ENCODE measurements around the gene ITPR3. TPM values are rescaled to one million over a fixed set of nuclear protein-coding genes. Genes with fewer than 3 reads are reported as not detected.

Gene ITPR3
- total and polyA plus RNA-seq, 2 donors (not counting 3 experiments of a cell fraction or from before 2014, with no cell fraction given) = 28.8 to 52.2 TPM

DNA sequence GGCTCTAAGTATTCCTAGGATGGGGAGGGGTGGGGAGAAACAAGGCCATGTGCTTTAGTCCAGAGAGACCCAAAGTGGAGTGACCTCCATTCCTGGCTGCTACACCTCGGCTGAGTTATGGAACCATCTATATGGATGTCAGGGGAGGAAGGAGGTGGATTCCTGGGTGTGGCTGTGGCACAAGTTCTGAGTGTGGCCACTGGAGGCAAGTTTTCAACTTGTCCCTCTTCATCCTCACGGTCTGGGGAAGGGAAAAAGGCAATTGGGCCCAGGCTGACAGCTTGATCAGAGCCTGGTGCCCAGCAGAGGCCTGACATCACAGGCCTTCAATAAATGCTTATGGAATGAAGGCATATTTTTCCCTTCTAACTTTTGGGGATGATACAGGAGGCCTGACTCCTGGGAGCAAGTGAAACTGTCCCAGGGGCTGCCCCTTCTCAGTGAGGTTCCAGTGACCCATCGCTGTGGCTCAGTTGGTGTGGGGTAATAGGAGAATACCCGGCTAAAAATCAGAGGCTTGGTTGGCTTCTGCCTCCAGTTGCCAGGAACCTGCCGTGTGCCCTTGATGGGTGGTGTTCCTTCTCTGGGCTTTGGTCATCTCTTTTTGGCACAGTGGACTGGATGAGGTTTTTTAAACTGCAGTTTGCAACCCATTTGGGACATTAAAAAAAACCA lies 1.8 kb upstream of the ITPR3 start:
- no peaks in the 10 kb centered on the region for H3K9me1 ChIP-seq (replicated peaks; ENCODE audit: control insufficient read depth, extremely low read depth, insufficient read depth, low read length)
- H3K27me3 ChIP-seq (ENCODE audit: control insufficient read depth in 2 of 2, insufficient read depth in 2 of 2, low read length in 2 of 2) = no peaks in the 10 kb centered on the region
- H3K9ac ChIP-seq (replicated peaks; ENCODE audit: extremely low read depth, insufficient read depth, low read length) = no peak overlapping the region
- peak overlapping the region; percentile 95 for H3K4me2 ChIP-seq (ENCODE audit: insufficient read depth, low read length)
- H3K9me3 ChIP-seq (replicated peaks; ENCODE audit: control insufficient read depth, insufficient read depth, low read length) = no peaks in the 10 kb centered on the region
- H4K20me1 ChIP-seq (replicated peaks; ENCODE audit: control insufficient read depth, extremely low read depth, insufficient read depth, low read length) = no peaks in the 10 kb centered on the region
- H3K4me1 ChIP-seq (ENCODE audit: control insufficient read depth, extremely low read depth, insufficient read depth, low read length) = peaks cover 14% of the 10 kb centered on the region
- CTCF ChIA-PET = interaction anchor here (1.2 to 7.7 kb wide), 2 partner anchors 12 to 29 kb away, joined by 4 to 52 read pairs; no protein-coding TSS in a partner anchor
- peaks cover 27% of the 10 kb centered on the region for H3K79me2 ChIP-seq (ENCODE audit: control insufficient read depth, insufficient read depth, low read length)
- intact Hi-C loops (cut with micrococcal nuclease) = no loop called here
- no peak for DNase-seq (ENCODE audit: low read depth, low spot score)
- BruUV-seq (replicated peaks) = no TSS peak
- TF ChIP-seq GATA2 (IDR thresholded peaks at IDR 0.05; ENCODE audit: insufficient read depth, insufficient read length, low read depth, low read length) (no peak), EZH2 (IDR thresholded peaks at IDR 0.05; ENCODE audit: borderline replicate concordance, low read depth, low read length, severe bottlenecking) (no peak), POLR2AphosphoS5 (IDR thresholded peaks at IDR 0.05; ENCODE audit: insufficient read depth, low read depth, low read length) (no peak), POLR2A (IDR thresholded peaks at IDR 0.05; ENCODE audit: low read depth, low read length) (no peak), MYC (IDR thresholded peaks at IDR 0.05; ENCODE audit: low read depth, low read length) (no peak), FOS (IDR thresholded peaks at IDR 0.05; ENCODE audit: borderline replicate concordance, insufficient read depth, low read length) (no peak), JUN (IDR thresholded peaks at IDR 0.05; ENCODE audit: borderline replicate concordance, insufficient read depth, insufficient read length, low read depth) (no peak)
- TF ChIP-seq, protein P1, sequence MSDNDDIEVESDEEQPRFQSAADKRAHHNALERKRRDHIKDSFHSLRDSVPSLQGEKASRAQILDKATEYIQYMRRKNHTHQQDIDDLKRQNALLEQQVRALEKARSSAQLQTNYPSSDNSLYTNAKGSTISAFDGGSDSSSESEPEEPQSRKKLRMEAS (IDR thresholded peaks at IDR 0.05; ENCODE audit: insufficient read depth, insufficient read length) = no peak
- TF ChIP-seq, protein P2, sequence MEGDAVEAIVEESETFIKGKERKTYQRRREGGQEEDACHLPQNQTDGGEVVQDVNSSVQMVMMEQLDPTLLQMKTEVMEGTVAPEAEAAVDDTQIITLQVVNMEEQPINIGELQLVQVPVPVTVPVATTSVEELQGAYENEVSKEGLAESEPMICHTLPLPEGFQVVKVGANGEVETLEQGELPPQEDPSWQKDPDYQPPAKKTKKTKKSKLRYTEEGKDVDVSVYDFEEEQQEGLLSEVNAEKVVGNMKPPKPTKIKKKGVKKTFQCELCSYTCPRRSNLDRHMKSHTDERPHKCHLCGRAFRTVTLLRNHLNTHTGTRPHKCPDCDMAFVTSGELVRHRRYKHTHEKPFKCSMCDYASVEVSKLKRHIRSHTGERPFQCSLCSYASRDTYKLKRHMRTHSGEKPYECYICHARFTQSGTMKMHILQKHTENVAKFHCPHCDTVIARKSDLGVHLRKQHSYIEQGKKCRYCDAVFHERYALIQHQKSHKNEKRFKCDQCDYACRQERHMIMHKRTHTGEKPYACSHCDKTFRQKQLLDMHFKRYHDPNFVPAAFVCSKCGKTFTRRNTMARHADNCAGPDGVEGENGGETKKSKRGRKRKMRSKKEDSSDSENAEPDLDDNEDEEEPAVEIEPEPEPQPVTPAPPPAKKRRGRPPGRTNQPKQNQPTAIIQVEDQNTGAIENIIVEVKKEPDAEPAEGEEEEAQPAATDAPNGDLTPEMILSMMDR (IDR thresholded peaks at IDR 0.05; ENCODE audit: extremely low read depth in 1 of 2, insufficient read depth in 1 of 2, low read depth in 1 of 2, low read length in 2 of 2) = no peak
- dilution Hi-C loops (cut with MboI; ENCODE audit: extremely low pct_ligation_motif_present, low sequenced_read_pairs) = no loop called here
- no peak for FAIRE-seq
- peak overlapping the region in 1 of 3 experiments; percentile 78 for H3K4me3 ChIP-seq (replicated peaks in 1 of 3; ENCODE audit: insufficient read depth in 1 of 3, low read depth in 1 of 3, low read length in 3 of 3)
- H3K36me3 ChIP-seq (ENCODE audit: control insufficient read depth in 2 of 2, extremely low read depth in 1 of 2, insufficient read depth in 2 of 2, low read length in 2 of 2) = no peaks in the 10 kb centered on the region
- H2AFZ ChIP-seq (ENCODE audit: low read depth, low read length) = peak overlapping the region; percentile 29
- POLR2A ChIA-PET = no interaction called here
- no peak overlapping the region for H3K27ac ChIP-seq (ENCODE audit: insufficient read depth, low read depth, low read length)

Data from endothelial cell of umbilical vein (primary cell).